Left lung (tissue), 10 donors: ENCODE data around the gene ATP11C. TPM values are rescaled to one million over a fixed set of nuclear protein-coding genes. Genes with fewer than 3 reads are reported as not detected.

Experiments used
- ATAC-seq: fragments of 200-7000 bp; cut with Tn5 transposase; one replicate; pipeline ENCODE4 v1.9.1; 2020; ENCODE audit warnings: moderate library complexity
- DNase-seq, 4 donors: peaks; one replicate each; pipeline ENCODE4 v3.0.0-alpha.2; 2013 to 2020
- H3K27ac ChIP-seq, 2 donors: fragments of 200-600 bp; sonication (generic) in 1 of 2; one replicate each; pipeline versions ENCODE4 v1.5.0 to v1.8.0; 2020 to 2021
- H3K27me3 ChIP-seq, 2 donors: fragments of 200-600 bp; sonication (generic) in 1 of 2; one replicate each; pipeline versions ENCODE4 v1.5.0 to v1.8.0; 2020 to 2021
- H3K36me3 ChIP-seq, 2 donors: fragments of 200-600 bp; sonication (generic) in 1 of 2; one replicate each; pipeline versions ENCODE4 v1.5.0 to v1.8.0; 2020 to 2021
- H3K4me1 ChIP-seq, 2 donors: fragments of 200-600 bp; one replicate each; pipeline ENCODE4 v1.8.0; 2021
- H3K4me3 ChIP-seq, 2 donors: fragments of 200-600 bp; sonication (generic) in 1 of 2; one replicate each; pipeline versions ENCODE4 v1.5.0 to v1.8.0; 2020 to 2021; ENCODE audit warnings: mild to moderate bottlenecking in 1 of 2
- H3K9me3 ChIP-seq, 2 donors: fragments of 200-600 bp; sonication (generic) in 1 of 2; one replicate each; pipeline versions ENCODE4 v1.5.0 to v1.8.0; 2020 to 2021
- CTCF ChIP-seq, 2 donors: fragments of 200-600 bp; sonication (generic) in 1 of 2; IDR thresholded peaks; one replicate each; pipeline versions ENCODE4 v1.5.0 to v1.8.0; 2021; ENCODE audit warnings: antibody characterized with exemption in 2 of 2
- intact Hi-C, 2 donors: fragments of 100-400 bp; cut with DNase I; formaldehyde crosslinking; loops; one replicate each; pipeline versions ENCODE4 v1.11.2 to v1.14.2; 2022
- microRNA-seq, 2 donors: library from miRNA; unstranded; fragments of <30 nt; microRNA quantifications; one replicate each; pipeline ENCODE4, GENCODE V29; 2019
- polyA plus RNA-seq, 6 donors: library from polyadenylated mRNA; unstranded; fragments of 120-200 nt; gene quantifications; one replicate each; pipeline ENCODE4 v1.2.1, GENCODE V29; 2013; ENCODE audit not compliant: insufficient read length in 6 of 6
- total RNA-seq, 2 donors: library from RNA; stranded (reverse); fragmentation: NEBNext Ultra II Directional; extraction: Animal tissue kit (Norgen Biotek cat#: 25700); gene quantifications; one replicate each; pipeline ENCODE4 v1.2.1, GENCODE V29; 2021
- donor health status: DM: no; HTN: yes; CAD: no.
- donor health status: DM: no; HTN: no; CAD: no.

ATP11C gene
- total and polyA plus RNA-seq, 8 donors = 11.1 to 24.7 (median 23.1) TPM

- DNase-seq (no peak), ATAC-seq (no peak)
- Histone ChIP-seq H3K9me3 (no peaks in the 10 kb centered on the region), H3K36me3 (no peaks in the 10 kb centered on the region), H3K27me3 (no peaks in the 10 kb centered on the region), H3K27ac (no peak overlapping the region), H3K4me1 (no peaks in the 10 kb centered on the region), H3K4me3 (no peak overlapping the region)
- no peak for TF ChIP-seq CTCF (IDR thresholded peaks at IDR 0.05)
- intact Hi-C loops = no loop called here
Observed at GRCh38 chrX:139680356-139680755, 252.5 kb downstream of the ATP11C start.

Small RNA genes lying within 50 kb of the gene (microRNA-seq; reads per million reads assigned to microRNA genes)
- gene MIR505 = 123 to 152 reads per million in 2 donors

Other genes starting within 250 kb of the ATP11C start
- under 1 TPM; 0.18 to 0.23 TPM for gene MCF2, start 224.9 kb downstream of the ATP11C start, total RNA-seq
- gene MCF2, start 224.9 kb downstream of the ATP11C start, polyA plus RNA-seq = under 1 TPM in 4 of 6 donors, not detected in 2; 0.05 to 0.27 (median 0.07) TPM
- gene CXorf66, start 32.5 kb upstream of the ATP11C start, total RNA-seq = not detected
- gene CXorf66, start 32.5 kb upstream of the ATP11C start, polyA plus RNA-seq = not detected